Testis (tissue), 3 donors: Measurements from ENCODE around the gene SLIT3. TPM values are rescaled to one million over a fixed set of nuclear protein-coding genes. Genes with fewer than 3 reads are reported as not detected.

ENCODE experiments used
- DNase-seq: peaks from one replicate; pipeline ENCODE4 v3.0.0-alpha.2; 2019
- H3K27ac ChIP-seq, 2 donors: fragments of 200-600 bp; sonication (generic); one replicate each; pipeline ENCODE4 v1.5.1; 2019
- H3K27me3 ChIP-seq: fragments of 200-600 bp; sonication (generic); one replicate; pipeline ENCODE4 v1.5.1; 2019
- H3K36me3 ChIP-seq: fragments of 200-600 bp; sonication (generic); one replicate; pipeline ENCODE4 v1.5.1; 2017; ENCODE audit warnings: low read depth; ENCODE audit errors: missing control alignments
- H3K4me1 ChIP-seq: fragments of 200-600 bp; sonication (generic); one replicate; pipeline ENCODE4 v1.5.1; 2019
- H3K4me3 ChIP-seq, 2 donors: fragments of 200-600 bp; sonication (generic); one replicate each; pipeline ENCODE4 v1.5.1; 2017 to 2019
- H3K9me3 ChIP-seq: fragments of 200-600 bp; sonication (generic); one replicate; pipeline ENCODE4 v1.5.1; 2017
- POLR2A ChIP-seq: fragments of 450-650 bp; IDR thresholded peaks from one replicate; pipeline ENCODE4 v1.6.1; 2017; ENCODE audit warnings: antibody characterized with exemption, mild to moderate bottlenecking, moderate library complexity
- WGBS, 2 donors: methylation state at CpG; one replicate each; pipeline ENCODE4 v1.1.5; 2018; 5-methylcytosine and 5-hydroxymethylcytosine counted together
- intact Hi-C: fragments of 100-400 bp; cut with DNase I; formaldehyde crosslinking; loops from one replicate; pipeline ENCODE4 v1.15.1; 2023; ENCODE audit warnings: low total_unique reads
- polyA plus RNA-seq: library from polyadenylated mRNA; stranded (reverse); fragments of 350-450 nt; fragmentation: Illumina TruSeq; extraction: RNeasy Lipid Tissue Mini Kit (QIAGEN cat#74804); gene quantifications from one replicate; pipeline ENCODE4 v1.2.3, GENCODE V29; 2014; ENCODE audit warnings: low read depth, low replicate concordance; ENCODE audit not compliant: insufficient read depth
- total RNA-seq, 2 donors: library from RNA; depleted of rRNA; stranded (reverse); fragments of >200 nt; gene quantifications; one replicate each; pipeline ENCODE4 v1.2.3, GENCODE V29; 2016
- TF ChIP-seq, protein P1 (sequence below), 3 experiments: fragments of 450-650 bp in 2 of 3; fragments of 200-600 bp in 1 of 3; sonication (generic) in 1 of 3; IDR thresholded peaks; one replicate each; pipeline ENCODE4 v1.5.1; 2016 to 2019; ENCODE audit warnings: antibody characterized with exemption in 3 of 3, mild to moderate bottlenecking in 2 of 3, moderate library complexity in 1 of 3

SLIT3 gene
- total and polyA plus RNA-seq, 3 donors from 2014 or later, result 4.8 to 23.2 (median 7.8) TPM

DNA sequence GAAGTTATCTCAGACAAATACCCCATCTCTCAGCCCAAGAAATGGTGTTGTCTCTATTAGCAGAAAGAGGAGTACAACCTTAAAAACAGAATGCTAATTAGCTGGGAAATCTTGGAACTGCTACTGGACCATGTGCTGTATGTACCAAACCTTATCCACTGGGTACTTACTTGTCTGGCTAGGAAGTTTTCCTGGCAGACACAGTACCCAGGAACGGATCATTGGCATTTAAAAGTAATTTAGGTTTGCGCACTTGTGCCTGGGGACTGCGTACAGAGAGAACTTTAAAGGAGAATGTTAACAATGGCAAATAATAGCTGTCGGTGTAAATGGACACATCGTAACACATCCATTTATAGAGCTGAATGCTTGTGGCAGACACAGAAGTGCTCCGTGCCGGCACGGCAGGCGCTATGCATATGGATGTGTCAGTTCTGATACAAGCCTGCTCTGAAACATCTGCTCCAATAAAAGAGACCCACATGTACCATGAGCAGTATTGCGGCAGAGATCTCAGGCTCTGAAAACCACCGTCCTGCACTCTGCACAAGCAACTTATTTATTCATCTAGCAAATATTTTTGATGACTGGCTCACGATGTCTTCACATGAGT lies 431.2 kb downstream of the SLIT3 start:
- Histone ChIP-seq H3K4me3 (no peak overlapping the region), H3K36me3 (no peaks in the 10 kb centered on the region), H3K27ac (no peak overlapping the region), H3K9me3 (no peaks in the 10 kb centered on the region), H3K27me3 (no peaks in the 10 kb centered on the region), H3K4me1 (no peaks in the 10 kb centered on the region)
- intact Hi-C loops, result no loop called here
- DNase-seq, result no peak
- 59 to 60% methylated on average over 12 of the region's 12 CpGs for WGBS, 2 donors
- TF ChIP-seq POLR2A, result no peak
- TF ChIP-seq, protein P1, sequence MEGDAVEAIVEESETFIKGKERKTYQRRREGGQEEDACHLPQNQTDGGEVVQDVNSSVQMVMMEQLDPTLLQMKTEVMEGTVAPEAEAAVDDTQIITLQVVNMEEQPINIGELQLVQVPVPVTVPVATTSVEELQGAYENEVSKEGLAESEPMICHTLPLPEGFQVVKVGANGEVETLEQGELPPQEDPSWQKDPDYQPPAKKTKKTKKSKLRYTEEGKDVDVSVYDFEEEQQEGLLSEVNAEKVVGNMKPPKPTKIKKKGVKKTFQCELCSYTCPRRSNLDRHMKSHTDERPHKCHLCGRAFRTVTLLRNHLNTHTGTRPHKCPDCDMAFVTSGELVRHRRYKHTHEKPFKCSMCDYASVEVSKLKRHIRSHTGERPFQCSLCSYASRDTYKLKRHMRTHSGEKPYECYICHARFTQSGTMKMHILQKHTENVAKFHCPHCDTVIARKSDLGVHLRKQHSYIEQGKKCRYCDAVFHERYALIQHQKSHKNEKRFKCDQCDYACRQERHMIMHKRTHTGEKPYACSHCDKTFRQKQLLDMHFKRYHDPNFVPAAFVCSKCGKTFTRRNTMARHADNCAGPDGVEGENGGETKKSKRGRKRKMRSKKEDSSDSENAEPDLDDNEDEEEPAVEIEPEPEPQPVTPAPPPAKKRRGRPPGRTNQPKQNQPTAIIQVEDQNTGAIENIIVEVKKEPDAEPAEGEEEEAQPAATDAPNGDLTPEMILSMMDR (IDR thresholded peaks at IDR 0.05), result no peak

DNA sequence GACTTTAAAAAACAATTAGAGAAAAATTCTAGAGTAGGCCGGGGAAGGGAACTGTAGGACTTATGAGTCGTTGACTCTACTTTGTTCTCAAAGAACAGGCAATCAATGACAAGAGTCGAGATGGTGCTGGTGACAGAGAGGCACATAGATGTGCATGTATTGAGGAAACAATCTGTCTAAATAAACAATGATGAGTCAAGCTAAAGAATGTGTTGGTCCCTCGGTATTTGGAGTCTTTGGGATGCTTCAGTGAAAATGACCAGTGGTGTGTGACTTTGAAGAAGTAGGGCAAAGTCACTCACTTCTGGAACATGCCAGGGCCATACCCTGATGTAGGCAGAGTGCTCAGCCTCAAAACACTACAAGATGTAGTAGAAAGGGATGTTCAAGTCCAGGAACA lies 433.7 kb downstream of the SLIT3 start:
- no peak overlapping the region for H3K27ac ChIP-seq
- intact Hi-C loops, result no loop called here

DNA sequence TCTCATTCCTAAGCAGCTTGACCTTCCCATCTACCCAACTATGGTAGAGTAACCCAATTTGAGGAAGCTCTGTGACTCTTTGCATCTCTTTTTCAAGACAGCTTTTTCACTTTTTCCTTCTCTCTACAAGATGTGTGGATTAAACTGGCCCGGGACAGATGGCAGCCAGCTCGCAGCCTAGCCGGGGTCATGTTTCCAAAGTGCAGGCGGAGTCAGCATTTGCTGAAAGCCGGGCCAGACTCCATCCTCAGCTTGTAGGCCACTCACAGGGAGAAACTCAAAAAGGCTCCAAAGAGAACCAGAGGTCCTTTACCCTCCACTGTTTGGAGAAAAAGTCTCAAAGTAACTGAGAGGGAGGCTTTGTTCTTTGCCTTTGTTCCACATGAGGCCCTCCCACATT lies 435.0 kb downstream of the SLIT3 start:
- Histone ChIP-seq H3K9me3 (no peaks in the 10 kb centered on the region), H3K4me3 (no peak overlapping the region), H3K27me3 (no peaks in the 10 kb centered on the region), H3K4me1 (no peaks in the 10 kb centered on the region), H3K27ac (no peak overlapping the region), H3K36me3 (no peaks in the 10 kb centered on the region)
- intact Hi-C loops, result no loop called here
- no peak for TF ChIP-seq POLR2A
- TF ChIP-seq, protein P1 (IDR thresholded peaks at IDR 0.05), result no peak
- DNase-seq, result no peak
- 56 to 65% methylated on average over 5 of the region's 5 CpGs for WGBS, 2 donors

More for the DNA sequence above, 433.7 kb downstream of the SLIT3 start:
- no peaks in the 10 kb centered on the region for H3K9me3 ChIP-seq
- no peak for TF ChIP-seq POLR2A
- TF ChIP-seq, protein P1 (IDR thresholded peaks at IDR 0.05), result no peak
- no peaks in the 10 kb centered on the region for H3K36me3 ChIP-seq
- H3K27me3 ChIP-seq, result no peaks in the 10 kb centered on the region
- WGBS, 2 donors, result 88 to 95% methylated on average over 4 of the region's 4 CpGs
- H3K4me3 ChIP-seq, result no peak overlapping the region
- no peak for DNase-seq
- no peaks in the 10 kb centered on the region for H3K4me1 ChIP-seq

DNA sequence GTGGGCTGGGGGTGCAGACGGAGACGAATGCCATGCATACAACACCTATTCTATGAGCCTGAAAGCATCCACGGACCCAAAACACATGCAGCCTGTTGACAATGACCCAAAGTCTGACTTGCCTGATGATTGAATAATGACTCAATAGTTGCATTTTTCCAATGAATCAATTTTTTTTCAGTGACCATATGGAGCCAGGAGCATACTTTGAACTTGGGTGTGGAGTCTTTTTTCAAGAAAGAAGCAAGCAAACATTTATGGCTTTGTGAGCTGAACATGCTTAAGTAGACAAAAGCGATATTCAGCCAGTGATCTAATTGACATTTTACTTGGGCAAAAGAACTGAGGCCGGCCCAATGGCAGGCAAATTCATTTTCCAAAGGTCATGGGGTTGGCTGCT lies 437.9 kb downstream of the SLIT3 start:
- H3K4me3 ChIP-seq, result no peak overlapping the region
- H3K4me1 ChIP-seq, result no peaks in the 10 kb centered on the region
- no peak overlapping the region for H3K27ac ChIP-seq
- 89 to 93% methylated on average over 5 of the region's 5 CpGs for WGBS, 2 donors
- intact Hi-C loops, result no loop called here
- DNase-seq, result no peak
- TF ChIP-seq, protein P1 (IDR thresholded peaks at IDR 0.05), result no peak
- no peak for TF ChIP-seq POLR2A
- no peaks in the 10 kb centered on the region for H3K9me3 ChIP-seq
- H3K36me3 ChIP-seq, result no peaks in the 10 kb centered on the region
- no peaks in the 10 kb centered on the region for H3K27me3 ChIP-seq

DNA sequence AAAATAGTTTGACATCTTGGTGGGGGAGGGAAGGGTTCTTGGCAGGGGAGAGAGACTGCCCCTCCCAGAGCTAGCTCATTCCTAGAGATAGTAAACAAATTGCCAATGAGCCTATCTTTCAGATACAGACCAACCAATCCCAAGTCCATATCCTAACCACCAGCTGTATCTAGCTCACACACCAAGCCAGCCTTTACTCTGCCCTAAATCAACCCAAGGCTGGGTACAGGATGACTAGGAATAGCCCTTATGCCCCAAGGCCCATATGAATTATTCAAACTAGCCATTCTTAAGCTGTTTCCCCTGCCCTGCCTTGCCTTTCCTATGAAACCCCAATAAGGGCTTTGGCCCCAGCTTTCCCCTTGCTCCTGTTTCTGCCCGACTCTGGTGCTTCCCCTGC lies 440.4 kb downstream of the SLIT3 start:
- no peaks in the 10 kb centered on the region for H3K27me3 ChIP-seq

More for the DNA sequence above, 440.4 kb downstream of the SLIT3 start:
- Histone ChIP-seq H3K4me3 (no peak overlapping the region), H3K36me3 (no peaks in the 10 kb centered on the region), H3K27ac (no peak overlapping the region), H3K4me1 (no peaks in the 10 kb centered on the region), H3K9me3 (no peaks in the 10 kb centered on the region)
- no peak for DNase-seq
- intact Hi-C loops, result no loop called here
- 93 to 94% methylated on average over 1 of the region's 1 CpG for WGBS, 2 donors
- no peak for TF ChIP-seq POLR2A
- TF ChIP-seq, protein P1 (IDR thresholded peaks at IDR 0.05), result no peak
